HG03135 (cell line): ENCODE results near the gene TCERG1L.
"Not testable (repeated sequence)": the region's sequence is repeated elsewhere in the genome, so short reads cannot be mapped to it uniquely, and the experiment has no call there.

Experiments used
- ATAC-seq: cut with Tn5 transposase; IDR thresholded peaks from one replicate; pipeline ENCODE4 v1.9.1; 2021; ENCODE audit warnings: mild to moderate bottlenecking, moderate library complexity; ENCODE audit not compliant: unreplicated experiment

Gene TCERG1L

DNA sequence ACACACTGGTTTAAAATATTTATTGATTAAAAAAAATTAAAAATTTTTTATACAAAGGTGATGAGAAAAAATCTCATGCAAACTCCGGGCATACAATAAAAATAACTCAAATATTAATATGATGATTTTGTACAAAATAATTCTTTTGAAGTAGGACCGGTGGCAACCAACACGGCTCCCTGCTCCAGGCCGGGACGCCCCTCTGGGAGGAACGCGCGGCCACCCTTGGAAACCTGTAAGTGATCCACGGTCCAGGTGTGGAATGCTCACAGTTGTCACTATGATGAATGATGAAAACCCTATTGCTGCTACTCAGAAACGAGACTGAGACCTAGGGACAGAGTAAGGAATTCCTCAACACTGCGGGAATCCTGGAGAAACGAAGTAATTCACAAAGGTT, 219.1 kb downstream of the TCERG1L start:
- ATAC-seq = no peak

DNA sequence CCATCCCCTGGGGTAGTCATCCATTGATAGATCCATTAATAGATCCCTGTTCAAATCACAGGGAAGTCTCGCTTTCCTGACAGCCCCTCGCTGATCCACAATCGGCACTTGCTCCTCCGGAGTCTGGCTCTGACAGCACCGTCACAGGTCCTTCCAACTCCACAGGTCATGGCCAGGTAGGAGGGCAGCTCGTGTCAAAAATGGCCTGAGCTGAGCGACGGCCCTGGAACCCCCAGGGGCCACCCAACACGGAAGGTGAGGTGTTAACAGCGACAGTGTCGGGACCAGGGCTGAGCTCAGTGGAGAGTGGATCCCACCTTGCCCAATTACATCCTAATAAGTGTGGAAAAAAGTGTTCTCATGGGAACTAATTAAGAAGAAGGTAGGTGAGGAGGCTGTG, 219.8 kb downstream of the TCERG1L start:
- ATAC-seq = no peak

DNA sequence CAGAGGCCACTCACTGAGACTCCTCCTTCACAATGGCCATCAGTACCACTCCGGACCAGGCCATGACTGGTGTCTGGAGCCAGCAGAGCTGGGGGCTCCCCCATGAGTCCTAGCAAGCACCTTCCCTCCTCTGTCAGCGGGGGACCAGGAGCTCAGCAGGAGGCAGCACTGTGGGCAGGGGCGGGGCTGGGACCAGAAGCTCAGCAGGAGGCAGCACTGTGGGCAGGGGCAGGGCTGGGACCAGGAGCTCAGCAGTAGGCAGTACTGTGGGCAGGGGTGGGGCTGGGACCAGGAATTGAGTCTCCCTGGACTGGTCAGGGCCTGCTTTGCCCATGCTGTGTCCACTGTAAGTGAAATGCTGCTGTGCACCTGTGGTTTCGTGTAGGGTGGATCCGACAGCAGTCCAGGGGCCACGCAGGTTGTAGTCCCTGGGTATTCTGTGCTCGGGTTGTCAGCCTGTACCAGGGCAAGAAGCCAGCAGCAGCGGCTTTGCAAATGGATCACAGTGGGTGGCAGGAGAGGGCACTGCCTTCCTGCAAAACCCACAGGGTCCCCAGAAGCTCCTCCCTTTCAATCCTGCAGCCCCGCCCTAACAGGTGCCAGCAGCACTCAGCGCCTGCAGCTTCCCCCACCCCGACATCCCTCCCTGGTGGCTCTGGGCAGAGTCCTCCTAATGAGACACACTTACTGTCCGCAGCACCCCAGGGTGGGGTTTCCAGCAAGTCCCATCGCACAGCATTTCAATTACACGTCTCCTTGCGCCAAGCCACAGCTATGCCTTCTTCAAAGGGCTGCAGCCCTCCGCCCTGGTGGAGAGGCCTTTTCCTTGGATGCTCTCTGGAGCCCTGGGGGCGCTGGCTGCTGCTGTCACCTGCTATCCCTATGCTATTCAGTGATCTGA, 220.5 kb downstream of the TCERG1L start:
- no peak for ATAC-seq

DNA sequence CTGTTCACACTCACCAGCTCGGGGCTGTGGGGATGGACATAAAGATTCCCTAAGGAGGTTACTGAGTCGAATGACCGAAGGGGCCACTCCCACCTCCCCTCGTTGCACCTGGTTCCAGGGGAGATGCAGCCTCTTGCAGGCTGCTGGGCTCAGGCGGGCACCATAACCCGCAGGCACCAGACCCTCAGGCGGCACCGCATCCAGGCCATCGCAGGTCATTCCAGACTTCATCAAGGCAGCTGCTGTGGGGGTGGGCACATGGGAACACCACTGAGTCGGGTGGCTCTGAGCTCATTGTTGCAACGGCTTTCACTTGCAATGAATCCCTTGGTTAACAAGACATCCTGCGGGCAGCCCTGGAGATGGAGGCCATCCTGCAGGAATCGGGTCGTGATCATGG, 221.7 kb downstream of the TCERG1L start:
- no peak for ATAC-seq

DNA sequence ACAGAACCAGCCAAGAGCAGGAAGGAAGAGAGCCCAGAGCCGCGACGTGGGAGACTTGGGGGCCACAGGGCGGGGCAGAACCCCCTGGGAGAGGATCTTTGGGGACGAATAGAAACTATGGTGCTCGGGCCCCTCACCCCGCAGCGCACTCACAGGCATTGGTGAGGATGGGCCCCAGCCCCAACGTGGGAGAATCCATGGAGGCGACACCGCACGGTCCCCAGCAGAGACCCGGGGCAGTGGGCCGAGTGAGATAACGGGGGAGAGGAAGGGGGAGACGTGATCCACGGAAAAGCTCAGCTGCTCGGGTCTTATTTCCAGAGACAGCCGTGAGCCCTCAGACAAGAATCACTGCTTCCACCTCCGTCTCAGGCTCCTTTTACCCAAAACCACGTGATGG, 222.4 kb downstream of the TCERG1L start:
- ATAC-seq = no peak

DNA sequence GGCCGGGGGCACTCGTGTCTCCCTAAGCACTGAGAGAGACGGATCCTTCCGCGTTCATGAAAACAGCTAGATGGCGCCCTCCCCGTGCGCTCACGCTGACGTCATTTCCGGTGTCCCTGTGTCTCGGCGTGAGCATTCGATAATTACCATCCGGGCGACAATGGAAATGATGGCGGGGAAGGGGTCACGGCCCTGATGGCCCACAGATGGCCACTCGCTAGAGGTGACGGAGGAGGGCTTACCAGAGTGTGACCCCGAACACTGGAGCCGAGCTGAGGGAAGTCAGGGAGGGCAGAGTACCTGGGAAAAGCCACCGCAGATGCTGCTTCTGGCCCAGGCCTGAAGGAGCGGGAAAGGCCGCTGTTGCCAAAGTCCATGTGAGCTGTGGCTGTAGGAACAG, 222.9 kb downstream of the TCERG1L start:
- no peak for ATAC-seq

DNA sequence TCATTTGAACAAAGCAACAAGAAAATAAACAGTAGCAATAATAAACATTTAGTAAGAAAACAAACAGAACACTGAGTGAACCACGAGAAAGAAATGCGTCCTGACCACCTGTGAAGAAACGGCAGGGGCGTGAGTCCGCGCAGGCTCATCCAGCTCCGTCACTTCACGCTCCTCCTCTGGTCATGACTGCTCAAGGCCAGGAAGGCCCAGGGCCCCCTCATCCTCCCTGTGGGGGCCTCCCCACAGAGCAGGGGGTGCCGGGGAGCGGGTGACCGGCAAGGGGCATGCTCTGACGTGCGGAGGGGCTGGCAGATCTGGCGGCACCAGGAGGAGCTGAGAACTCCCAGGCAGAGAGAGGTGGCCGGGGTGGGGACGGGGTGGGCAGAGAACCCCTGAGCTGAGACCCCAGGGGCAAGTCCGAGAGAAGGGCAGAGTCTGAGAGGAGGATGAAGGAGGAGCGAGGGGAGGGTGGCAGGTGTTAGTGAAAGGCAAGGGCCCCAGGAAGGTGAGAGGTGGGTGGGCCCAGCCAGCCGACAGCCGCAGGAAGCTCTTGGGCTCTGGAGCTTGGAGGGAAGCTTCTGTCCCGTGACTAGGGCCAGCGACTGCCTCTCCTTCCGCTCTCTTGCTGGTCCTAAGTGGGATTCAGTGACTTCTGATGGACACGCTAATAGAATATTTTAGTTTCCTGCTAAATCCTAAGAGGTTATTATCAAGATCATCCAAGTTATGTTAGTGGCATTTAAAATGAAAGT, 223.9 kb downstream of the TCERG1L start:
- no peak for ATAC-seq

DNA sequence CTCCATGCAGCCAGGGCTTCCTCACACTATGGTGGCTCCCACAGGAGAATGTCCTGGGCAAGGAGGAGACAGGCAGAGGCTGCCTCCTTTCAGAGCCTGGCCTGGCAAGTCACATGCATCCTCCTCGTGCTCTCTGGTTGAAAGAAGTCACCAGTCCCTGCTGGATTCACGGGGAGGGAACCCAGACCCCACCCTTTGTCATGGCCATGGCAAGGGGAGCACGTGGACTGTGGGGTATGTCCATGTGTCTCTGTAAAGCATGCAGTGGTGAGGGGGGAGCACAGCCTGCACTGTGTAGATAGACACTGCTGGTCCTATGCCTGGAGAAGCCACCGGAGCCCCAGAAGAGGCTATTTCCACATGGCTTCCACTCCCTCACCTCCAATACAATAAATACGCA, 225.0 kb downstream of the TCERG1L start:
- no peak for ATAC-seq

DNA sequence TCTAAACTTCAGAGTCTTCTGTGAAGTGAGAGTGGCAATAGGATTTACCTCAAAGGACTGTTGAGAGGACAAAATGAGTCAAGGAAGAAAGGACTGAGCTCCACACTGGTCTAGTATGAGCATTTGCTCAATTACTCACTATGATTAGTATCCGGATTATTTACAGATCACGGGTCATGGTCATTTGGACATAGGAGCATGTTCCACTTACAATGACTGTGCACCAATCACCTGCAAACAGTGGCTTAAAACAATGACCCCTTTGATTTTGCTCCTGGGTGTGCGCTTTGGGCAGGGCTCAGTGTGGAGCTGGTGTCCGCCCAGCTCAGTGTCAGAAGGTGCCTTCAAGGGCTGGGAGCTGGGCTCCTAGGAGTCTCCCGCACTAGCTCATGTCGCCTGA, 225.4 kb downstream of the TCERG1L start:
- ATAC-seq = no peak

DNA sequence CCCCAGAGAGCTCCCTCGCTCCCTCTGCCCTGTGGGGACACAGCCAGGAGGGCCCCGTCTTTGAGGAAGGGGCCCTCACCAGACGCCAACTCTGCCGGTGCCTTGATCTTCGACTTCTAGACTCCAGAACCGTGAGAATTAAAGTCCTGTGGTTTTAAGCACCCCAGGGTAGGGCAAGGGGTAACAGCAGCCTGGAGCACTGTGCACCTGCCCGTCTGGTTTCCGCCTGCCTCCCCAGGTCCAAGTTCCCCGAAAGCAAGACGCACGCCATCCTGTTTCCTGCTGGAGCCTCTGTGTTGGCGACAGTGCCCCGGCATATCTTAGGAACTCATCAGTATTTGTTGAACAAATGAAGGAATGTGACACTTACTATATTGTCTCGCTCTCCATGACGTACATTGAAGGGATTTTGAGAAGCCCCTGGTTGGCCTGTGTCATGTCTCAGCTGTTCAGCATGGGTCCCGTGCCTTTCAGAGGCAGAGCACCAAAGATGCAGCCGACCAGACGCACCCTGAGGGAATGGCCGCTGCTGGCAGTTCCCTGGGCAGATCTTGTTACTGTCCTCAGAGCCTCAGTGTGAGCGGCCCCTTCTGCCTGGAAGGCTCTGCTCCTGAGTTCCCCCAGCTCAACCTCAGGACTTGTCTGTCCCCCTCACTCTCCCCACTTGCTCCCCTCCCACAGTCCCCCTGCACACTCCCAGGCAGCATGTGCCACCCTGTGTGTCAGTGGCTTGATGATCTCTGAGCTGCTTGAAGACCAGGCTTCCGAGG, 226.2 kb downstream of the TCERG1L start:
- no peak for ATAC-seq

DNA sequence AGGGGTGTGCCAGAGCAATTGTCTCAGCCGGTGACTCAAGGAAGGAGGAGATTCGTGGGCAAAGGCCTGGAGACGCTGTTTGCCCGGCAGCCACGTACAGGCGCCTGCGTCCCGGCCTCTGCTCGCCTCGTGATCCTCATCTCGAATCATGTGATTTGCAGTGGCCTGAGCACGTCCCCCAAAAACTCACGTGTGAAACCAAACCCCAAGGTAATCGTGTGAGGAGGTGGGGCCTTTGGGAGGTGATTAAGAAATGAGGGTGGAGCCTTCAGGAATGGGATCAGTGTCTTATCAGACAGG, 226.8 kb downstream of the TCERG1L start:
- ATAC-seq = no peak

DNA sequence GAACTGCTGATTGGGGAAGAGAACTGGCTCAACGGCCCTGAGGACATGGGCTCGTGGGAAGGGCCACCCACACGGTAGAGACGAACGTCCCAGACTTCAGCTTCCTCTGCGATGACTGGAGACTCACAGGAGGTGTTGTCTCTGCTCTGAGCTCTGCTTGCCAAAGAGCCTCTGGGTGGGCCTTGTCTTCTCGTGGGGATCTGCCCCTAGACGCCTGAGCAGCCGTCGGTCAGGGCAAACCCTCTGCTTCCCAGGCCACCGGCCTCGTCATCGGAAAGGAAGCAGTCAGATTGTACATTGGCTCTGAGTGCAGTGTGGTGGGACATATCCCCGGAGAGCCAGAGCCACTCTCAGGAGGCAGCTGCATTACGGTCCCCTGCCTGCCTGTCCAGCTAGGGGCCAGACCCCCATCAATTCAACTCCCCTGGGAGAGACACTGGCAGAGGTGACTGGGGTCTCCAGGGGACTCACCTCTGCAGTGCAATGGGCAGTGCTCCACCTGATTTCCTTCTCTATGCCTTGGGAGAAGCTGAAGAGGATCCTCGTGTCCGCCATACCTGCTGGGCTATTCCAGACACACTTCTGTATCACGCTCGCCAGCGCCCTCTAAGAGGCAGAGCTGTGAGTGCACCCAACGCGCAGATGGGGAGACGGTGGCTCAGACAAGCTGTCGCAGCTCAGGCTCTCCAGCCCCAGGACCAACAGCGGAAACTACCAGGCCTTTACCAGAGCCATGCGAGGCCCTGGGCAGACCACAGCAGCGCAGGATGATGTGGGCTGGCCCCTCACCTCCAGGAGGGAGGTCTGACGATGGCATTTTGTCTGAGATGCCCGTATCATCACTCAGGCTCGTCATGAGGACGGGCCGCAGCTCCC, 227.4 kb downstream of the TCERG1L start:
- no peak for ATAC-seq

DNA sequence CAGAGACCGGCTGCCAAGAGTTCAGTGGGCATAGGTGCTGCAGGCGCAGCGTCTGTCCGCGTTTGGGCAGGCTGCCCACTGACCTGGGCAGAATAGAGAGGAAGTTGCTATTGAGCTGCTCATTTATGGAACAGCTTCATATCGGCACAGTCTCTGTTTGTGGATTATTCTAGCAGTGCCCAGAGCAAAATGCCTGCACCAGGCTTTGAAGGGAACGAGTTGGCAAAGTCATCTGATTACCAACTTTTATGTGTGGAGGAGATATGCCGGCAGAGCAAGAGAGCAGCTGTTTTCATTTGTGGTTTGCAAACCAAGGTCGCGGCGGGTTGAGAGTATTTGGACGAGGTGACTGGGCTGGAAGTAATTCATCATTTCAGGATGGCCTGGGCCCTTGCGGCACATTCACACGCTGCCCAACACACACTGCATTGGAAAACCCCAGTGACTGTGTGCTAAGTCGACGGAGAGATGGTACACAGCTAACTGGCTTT, 228.5 kb downstream of the TCERG1L start:
- no peak for ATAC-seq

DNA sequence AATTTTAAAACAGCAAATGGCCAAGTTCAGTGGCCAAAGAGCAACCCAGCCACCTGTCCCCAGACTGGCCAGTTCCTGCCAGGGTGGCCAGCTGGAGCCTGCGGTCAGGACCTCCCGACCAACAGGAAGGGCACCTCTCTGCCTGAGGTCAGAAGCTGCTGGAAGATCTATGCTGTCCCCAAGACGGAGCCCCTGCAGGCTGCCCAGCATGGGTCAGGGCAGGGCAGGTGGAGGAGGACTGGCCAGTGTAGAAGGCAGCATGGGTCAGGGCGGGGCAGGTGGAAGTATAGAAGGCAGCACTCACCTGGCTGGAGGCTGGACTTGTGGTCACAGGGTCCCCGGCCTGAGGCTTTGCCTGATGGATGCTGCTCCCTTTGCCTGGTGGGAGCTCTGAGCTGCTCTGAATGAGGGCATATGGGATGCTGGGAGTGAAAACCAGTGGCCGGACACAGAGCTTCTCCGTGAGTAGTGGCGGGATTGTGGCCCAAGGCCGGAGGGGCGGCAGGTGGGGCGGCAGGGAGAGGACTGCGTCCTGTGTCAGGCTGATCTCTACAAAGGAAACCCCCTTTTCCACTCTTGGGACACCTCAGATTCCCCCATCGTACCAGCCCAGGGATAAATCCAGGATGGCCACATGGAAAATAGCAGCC, 229.2 kb downstream of the TCERG1L start:
- ATAC-seq = no peak

DNA sequence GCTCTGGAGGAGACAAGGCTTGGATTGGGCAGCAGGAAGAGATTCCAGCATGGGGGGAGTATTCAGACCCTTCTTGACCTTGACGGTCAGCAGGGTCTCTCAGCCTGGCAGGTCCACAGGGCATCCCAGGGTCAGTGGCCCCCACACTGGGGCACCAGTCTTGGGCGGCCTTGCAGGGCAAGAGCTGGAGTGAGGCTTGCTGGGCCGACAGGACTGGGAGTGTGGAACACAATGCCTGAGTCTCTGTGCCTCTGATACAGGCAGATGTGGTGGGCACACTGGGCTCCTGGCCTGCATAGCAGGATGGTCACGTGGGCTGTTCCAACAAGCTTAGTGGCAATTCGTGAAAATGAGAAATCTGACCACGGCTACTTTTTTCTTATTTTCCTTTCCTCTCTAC, 229.7 kb downstream of the TCERG1L start:
- ATAC-seq = no peak

DNA sequence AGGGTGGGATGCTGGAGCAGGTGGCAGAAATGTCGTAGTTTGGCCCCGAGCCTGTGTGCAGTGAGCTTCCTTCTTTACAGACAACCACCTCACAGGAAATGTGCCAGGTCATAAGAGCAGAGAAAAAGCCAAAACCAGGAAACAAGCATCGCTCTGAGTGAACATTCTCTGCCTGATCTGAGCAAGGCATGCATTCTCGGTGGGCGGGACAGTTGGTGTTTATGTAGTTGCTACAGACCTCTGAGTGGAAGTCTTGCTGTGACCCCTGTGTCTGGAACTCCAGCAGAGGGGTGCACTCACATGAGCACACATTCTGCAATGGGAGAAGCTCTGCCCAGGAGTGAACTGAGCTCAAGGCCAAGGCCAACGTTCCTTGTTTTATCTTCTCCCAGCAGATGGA, 230.1 kb downstream of the TCERG1L start:
- no peak for ATAC-seq

DNA sequence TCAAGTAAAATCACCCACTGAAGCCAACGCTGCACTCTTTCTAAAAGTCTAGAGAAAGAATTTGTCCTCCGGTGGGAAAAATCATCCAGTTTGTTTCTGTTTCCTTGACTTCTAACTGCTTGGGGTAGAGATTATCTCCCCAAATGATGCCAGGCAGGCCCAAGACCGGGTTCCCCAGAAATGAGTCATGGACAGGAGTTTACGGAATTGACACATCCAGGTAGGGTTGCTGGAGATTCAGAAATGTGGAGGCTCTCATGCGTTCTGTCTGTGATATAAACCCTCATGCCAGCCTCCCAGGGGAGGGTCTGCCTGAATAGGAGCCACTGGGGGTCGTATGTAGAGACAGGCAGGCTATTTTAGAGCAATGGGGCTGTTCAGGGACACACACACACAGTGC, 230.9 kb downstream of the TCERG1L start:
- no peak for ATAC-seq

DNA sequence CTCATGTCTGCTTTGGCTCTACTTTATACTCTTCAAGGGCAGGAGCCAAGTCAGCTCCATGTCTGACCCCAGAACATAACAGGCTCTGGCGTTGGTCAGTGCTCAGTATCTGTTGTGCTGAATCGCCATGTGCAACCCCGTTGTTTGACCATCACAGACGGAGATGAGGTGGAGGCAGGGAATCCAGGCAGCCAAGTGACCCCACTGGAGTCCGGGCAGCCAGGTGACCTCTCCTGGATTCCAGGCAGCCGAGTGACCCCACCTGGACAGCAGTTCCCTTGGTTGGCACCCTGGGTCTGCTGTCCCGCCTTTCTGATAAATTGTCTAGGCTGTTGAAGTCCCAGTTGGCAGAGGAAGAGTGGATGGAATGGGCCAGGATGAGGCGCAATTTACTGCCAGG, 232.2 kb downstream of the TCERG1L start:
- ATAC-seq = no peak

DNA sequence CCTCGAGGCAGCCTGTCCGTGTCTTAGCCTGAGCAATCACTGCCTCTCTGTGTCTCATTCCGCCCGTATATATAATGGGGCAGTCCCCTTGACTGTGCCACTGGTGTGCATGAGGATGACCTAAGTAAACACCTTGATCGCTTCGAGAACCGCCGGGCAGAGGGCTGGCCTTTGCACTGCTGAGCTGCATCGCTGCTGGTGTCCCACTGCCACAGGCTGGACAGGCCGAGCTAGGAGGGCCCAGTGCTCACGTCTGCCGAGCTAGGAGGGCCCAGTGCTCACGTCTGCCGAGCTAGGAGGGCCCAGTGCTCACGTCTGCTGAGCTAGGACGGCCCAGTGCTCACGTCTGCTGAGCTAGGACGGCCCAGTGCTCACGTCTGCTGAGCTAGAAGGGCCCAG, 232.6 kb downstream of the TCERG1L start:
- ATAC-seq = not testable (repeated sequence)
